Activated CD8-positive, alpha-beta memory T cell treated with anti-CD3 and anti-CD28 coated beads, Interleukin-2, amount 10 ng/mL, durations not matched to agents 7 days and 5 days (primary cell): ENCODE results near the gene INHA. TPM values are rescaled to one million over a fixed set of nuclear protein-coding genes. Genes with fewer than 3 reads are reported as not detected.
A peak's percentile ranks its signal among the peaks of the same experiment; 100 is the strongest.

Experiments used
- ATAC-seq: fragments of 150-1000 bp; cut with Tn5 transposase; one replicate; pipeline ENCODE4 v1.10.0; 2021; ENCODE audit warnings: moderate library complexity
- CTCF ChIA-PET: fragments of 350-600 bp; sonication (Branson Sonifier 250); formaldehyde crosslinking; loops from one replicate; lab custom pipeline; 2021; ENCODE audit warnings: antibody characterized with exemption; lab: Charles Lee
- DNase-seq: peaks from one replicate; pipeline ENCODE4 v3.0.0-alpha.2; 2020
- H3K27ac Mint-ChIP-seq: one replicate; pipeline ENCODE4 v1.8.0; 2021; ENCODE audit warnings: mild to moderate bottlenecking, mixed read lengths
- H3K27me3 Mint-ChIP-seq: one replicate; pipeline ENCODE4 v1.8.0; 2021; ENCODE audit warnings: mixed read lengths
- H3K36me3 Mint-ChIP-seq: one replicate; pipeline ENCODE4 v1.8.0; 2021; ENCODE audit warnings: mild to moderate bottlenecking, mixed read lengths
- H3K4me1 Mint-ChIP-seq: one replicate; pipeline ENCODE4 v1.8.0; 2021; ENCODE audit warnings: mixed read lengths
- H3K4me3 Mint-ChIP-seq: one replicate; pipeline ENCODE4 v1.8.0; 2021; ENCODE audit warnings: mild to moderate bottlenecking, moderate library complexity, mixed read lengths
- H3K9me3 Mint-ChIP-seq: one replicate; pipeline ENCODE4 v1.8.0; 2022; ENCODE audit warnings: low read depth, mixed read lengths
- total RNA-seq, 2 experiments: library from RNA; stranded (reverse); gene quantifications; one replicate each; pipeline ENCODE4 v1.2.3, GENCODE V29; 2021

INHA gene
- total RNA-seq, 2 experiments from 2014 or later, result not detected

DNA sequence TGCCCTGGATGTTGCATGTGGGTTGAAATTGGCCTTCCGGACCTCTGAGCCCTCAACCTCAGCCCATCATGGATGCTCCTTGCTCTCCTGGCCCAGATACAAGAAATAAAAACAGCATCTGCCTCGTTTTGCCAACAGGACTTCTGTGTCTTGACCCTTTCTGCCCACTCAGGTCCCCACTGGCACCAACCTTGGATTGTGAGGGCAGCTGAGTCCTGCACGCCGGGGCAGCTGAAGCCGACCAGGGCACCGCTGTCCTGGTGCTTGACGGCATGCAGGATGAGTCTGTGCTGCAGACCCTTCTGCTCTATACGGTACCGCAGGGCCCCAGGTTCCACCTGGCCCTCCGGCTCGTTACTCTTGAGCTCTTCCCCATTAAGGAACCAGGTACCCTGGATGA, 5.5 kb upstream of the INHA start:
- ATAC-seq, result no peak
- Mint-ChIP-seq H3K27me3 (peaks cover 21% of the 10 kb centered on the region), H3K4me3 (no peak overlapping the region), H3K27ac (no peak overlapping the region), H3K36me3 (no peaks in the 10 kb centered on the region), H3K4me1 (no peaks in the 10 kb centered on the region), H3K9me3 (no peaks in the 10 kb centered on the region)
- no peak for DNase-seq
- CTCF ChIA-PET, result no interaction called here

DNA sequence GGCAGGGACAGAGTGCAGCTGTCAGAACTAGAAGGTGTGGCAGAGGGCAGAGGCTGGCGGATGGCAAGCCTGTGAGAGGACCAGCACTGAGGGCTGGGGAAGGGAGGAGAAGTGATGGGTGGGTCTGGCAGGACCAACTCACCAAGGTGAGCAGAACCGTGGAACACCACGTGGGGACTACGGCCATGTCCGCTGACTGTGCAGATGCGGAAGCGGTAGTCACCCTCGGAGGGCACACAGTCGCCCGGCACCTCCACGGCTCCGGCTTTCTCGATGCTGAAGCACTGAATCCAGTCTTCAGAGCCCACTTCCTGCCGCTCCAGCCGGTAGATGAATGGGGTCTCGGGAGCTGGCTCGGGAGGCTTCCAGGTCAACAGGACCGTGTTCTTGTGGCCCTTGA, 5.0 kb upstream of the INHA start:
- DNase-seq (no peak), ATAC-seq (no peak)
- CTCF ChIA-PET, result no interaction called here
- Mint-ChIP-seq H3K9me3 (no peaks in the 10 kb centered on the region), H3K4me3 (no peak overlapping the region), H3K4me1 (no peaks in the 10 kb centered on the region), H3K36me3 (no peaks in the 10 kb centered on the region), H3K27me3 (peaks cover 26% of the 10 kb centered on the region), H3K27ac (no peak overlapping the region)

DNA sequence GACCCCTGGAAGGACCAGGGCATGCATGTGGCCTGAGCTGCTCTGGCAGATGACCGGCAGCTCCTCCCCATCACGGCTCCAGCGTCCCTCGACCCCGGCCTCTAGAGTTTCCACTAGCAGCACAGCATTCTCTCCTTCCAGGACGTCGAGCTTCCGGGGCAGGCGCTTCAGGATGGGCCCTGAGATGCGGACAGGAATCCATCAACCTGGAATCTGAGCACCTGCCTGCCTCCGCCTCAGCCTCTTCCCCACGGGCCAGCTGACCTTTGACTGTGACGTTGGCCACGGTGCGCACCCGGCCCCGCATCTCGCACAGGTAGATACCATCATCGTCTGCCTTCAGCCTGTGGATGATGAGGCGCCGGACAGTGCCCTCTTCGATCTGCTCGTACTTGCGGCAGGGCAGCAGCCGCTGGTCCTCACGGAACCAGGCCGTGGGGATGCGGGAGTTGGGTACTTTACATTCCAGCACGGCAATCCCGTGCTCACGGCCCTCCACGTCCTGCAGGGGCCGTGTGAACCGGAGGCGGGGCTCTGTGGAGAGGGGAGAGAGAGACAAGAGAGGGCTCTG, 4.2 kb upstream of the INHA start:
- ATAC-seq, result no peak
- no peak overlapping the region for H3K27ac Mint-ChIP-seq
- H3K9me3 Mint-ChIP-seq, result no peaks in the 10 kb centered on the region
- no peak overlapping the region for H3K4me3 Mint-ChIP-seq
- H3K36me3 Mint-ChIP-seq, result no peaks in the 10 kb centered on the region
- no peaks in the 10 kb centered on the region for H3K4me1 Mint-ChIP-seq
- DNase-seq, result no peak
- CTCF ChIA-PET, result no interaction called here
- H3K27me3 Mint-ChIP-seq, result peaks cover 33% of the 10 kb centered on the region

DNA sequence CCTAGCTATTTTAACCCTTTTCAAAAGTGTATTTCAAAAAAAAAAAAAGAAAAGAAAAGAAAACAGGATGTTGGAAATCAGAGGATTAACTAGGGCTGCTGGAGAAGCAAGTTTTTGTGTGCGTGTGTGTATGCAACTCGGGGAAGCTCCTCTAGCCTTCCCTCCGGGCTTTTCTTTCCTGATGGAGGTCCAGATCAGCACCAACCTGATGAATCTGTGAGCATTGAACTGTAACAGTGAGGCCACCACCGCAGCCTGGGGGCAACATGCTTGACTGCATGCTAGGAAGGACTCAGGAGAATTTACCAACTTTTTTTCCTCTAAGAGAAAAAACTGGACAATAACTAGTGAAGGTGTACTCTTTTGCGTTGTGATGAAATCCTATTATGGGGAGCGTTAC, 3.1 kb upstream of the INHA start:
- ATAC-seq (no peak), DNase-seq (no peak)
- H3K27ac Mint-ChIP-seq, result no peak overlapping the region
- H3K9me3 Mint-ChIP-seq, result no peaks in the 10 kb centered on the region
- no peaks in the 10 kb centered on the region for H3K36me3 Mint-ChIP-seq
- no peaks in the 10 kb centered on the region for H3K4me1 Mint-ChIP-seq
- peaks cover 35% of the 10 kb centered on the region for H3K27me3 Mint-ChIP-seq
- no peak overlapping the region for H3K4me3 Mint-ChIP-seq
- CTCF ChIA-PET, result interaction anchor here (0.8 kb wide), 1 partner anchor 9 kb away, joined by 3 read pairs; no protein-coding TSS in a partner anchor

DNA sequence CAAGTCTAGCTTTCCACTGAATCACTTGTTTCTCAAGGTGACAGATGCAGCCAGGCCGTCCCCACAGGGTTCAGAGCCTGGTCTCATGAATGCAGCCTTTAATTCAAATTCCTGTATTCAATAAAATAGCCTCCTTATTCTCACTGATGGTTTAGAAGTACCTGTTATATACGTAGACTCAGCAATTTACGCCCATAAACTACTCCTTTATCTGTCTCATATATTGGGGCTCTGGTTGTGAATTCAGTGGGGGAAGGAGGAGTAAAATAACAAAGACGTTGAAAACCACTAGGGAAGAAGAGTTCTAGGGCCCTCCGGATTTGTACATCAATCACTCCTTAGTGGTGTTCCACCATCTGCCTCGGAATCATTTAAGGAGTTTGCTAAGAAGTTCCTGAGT, 2.5 kb upstream of the INHA start:
- Mint-ChIP-seq H3K27ac (no peak overlapping the region), H3K36me3 (no peaks in the 10 kb centered on the region), H3K4me1 (no peaks in the 10 kb centered on the region), H3K27me3 (peaks cover 33% of the 10 kb centered on the region), H3K9me3 (no peaks in the 10 kb centered on the region), H3K4me3 (no peak overlapping the region)
- CTCF ChIA-PET, result no interaction called here
- ATAC-seq, result no peak
- DNase-seq, result no peak

DNA sequence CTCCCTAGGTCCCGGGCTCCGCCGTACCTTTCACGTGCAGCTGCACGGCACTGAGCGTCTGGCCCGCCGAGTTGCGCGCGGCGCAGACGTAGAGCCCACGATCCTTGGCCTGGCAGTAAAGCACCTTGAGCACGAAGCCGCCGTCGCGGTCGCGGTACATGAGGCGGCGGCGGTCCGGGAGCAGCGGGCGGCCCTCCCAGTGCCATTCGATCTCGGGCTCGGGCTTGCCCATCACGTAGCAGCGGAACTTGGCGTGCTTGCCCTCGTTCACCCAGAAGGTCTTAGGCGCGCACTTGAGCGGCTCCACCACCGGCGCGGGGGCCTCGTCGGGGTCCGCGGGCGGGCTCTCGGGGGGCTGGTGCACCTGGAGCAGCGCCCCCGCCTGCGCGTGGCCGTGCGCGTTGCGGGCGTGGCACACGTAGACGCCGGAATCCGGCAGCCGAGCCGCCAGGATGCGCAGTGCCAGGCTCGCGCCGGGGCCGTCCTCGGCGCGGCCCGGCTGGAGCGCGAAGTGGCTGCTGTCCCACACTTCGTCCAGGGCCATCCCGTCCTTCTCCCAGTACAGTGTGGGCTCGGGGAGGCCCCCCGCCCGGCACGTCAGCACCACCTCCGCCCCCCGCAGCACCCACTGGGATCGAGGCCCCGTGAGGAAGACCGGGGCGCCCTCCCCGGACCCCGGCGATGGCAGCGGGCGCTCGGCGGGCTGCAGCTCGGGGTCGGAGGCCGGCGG, 1.8 kb upstream of the INHA start:
- H3K27ac Mint-ChIP-seq, result no peak overlapping the region
- H3K36me3 Mint-ChIP-seq, result no peaks in the 10 kb centered on the region
- H3K27me3 Mint-ChIP-seq, result peaks cover 33% of the 10 kb centered on the region
- peak; percentile 32 for ATAC-seq
- no peaks in the 10 kb centered on the region for H3K9me3 Mint-ChIP-seq
- no peaks in the 10 kb centered on the region for H3K4me1 Mint-ChIP-seq
- DNase-seq, result no peak
- no peak overlapping the region for H3K4me3 Mint-ChIP-seq
- CTCF ChIA-PET, result interaction anchor here (0.9 to 1.7 kb wide), 2 partner anchors 10 to 111 kb away, joined by 3 to 6 read pairs; no protein-coding TSS in a partner anchor

DNA sequence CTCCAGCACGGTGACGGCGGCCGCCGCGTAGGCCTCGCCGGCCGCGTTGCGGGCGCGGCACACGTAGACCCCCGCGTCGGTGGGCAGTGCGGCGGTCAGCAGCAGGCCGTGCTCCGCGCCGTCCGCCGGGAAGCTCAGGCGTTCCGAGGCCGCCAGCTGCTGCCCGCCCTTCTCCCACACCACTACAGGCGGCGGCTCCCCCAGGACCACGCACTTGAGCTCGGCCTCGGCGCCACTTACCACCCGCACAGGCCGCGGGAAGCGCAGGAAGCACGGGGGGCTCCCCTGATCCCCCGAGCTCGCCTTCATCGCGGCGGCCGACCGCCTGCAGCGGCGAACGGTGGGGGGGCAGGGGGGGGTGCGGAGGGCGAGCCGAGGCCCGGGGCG, 1.2 kb upstream of the INHA start:
- Mint-ChIP-seq H3K4me3 (no peak overlapping the region), H3K4me1 (no peaks in the 10 kb centered on the region), H3K27ac (no peak overlapping the region), H3K9me3 (no peaks in the 10 kb centered on the region), H3K27me3 (peaks cover 33% of the 10 kb centered on the region), H3K36me3 (no peaks in the 10 kb centered on the region)
- CTCF ChIA-PET, result interaction anchor here (0.9 to 1.7 kb wide), 2 partner anchors 11 to 112 kb away, joined by 3 to 6 read pairs; no protein-coding TSS in a partner anchor
- DNase-seq (no peak), ATAC-seq (no peak)

DNA sequence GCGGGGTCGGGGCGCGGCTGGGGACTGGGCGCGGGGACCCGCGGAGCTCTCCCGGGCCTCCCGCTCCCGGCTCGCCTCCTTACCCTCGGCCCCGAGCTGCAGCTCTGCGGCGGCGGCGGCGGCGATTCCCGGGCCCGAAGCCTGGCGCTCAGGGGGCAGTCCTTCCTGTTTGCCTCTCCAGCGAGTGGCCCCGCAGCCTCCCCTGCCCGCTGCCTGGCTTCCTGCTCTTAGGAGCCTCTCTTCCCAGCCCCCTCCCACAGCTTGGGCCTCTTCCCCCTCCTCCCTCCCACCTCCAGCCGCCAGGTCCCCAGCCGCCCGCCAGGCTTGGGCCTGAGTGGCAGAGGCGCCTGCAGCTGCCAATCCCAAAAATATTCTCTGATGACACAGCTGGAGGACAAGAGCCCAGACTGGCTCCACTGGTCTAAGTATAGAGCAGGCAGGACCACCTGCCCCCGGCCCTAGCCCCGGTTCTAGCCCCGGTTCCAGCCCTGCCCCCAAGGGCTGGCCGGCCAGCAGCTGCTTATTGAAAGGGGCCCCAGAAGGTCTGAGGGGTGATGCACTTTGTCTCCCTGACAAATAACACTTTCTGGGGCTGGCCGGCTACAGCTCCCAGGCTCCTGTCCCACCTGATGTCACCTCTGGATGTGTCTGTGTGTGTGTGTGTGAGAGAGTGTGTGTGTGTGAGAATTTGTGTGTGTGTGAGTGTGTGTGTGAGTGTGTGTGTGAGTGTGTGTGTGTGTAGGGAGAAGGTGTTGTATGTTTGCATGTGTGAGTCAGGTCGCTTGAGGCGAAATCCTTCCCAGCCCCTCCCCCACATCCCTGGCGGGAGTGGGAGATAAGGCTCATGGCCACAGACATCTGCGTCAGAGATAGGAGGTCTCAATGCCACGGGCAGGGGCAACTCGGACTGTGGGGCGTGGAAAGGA, 536 bp upstream of the INHA start, which contains the start of gene OBSL1:
OBSL1 (minus strand) TSS at position 229 of the 926 bp plus-strand sequence. CDS start 307 bp downstream, outside the sequence.
- H3K9me3 Mint-ChIP-seq, result no peaks in the 10 kb centered on the region
- CTCF ChIA-PET, result interaction anchor here (0.9 to 1.7 kb wide), 2 partner anchors 12 to 112 kb away, joined by 3 to 6 read pairs; no protein-coding TSS in a partner anchor
- H3K4me3 Mint-ChIP-seq, result no peak within 1 kb of the TSS
- H3K27me3 Mint-ChIP-seq, result peaks cover 33% of the 10 kb centered on the region
- H3K4me1 Mint-ChIP-seq, result no peaks in the 10 kb centered on the region
- ATAC-seq, result no peak
- no peak for DNase-seq
- H3K36me3 Mint-ChIP-seq, result no peaks in the 10 kb centered on the region
- no peak within 1 kb of the TSS for H3K27ac Mint-ChIP-seq

DNA sequence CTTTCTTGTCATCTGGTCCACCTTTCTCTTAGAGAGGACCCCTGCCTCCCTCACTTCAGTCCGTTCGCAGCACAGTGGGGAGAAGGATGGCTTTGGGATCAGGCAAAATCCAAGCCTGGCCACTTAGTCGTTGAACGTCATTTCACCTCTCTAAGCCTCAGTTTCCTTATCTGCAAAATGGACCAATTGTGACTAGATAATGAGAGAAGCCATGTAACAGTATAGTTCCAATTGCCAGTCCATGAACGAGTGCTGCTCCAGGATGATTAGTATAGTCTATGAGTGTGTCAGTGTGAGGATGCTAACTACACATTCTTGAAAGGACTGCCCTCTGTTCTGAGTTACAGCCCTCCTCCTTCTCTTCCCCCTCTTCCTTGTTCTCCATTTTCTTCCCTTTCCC, 1.1 kb downstream of the INHA start:
- CTCF ChIA-PET, result no interaction called here
- Mint-ChIP-seq H3K4me3 (no peak overlapping the region), H3K27me3 (peaks cover 40% of the 10 kb centered on the region), H3K36me3 (no peaks in the 10 kb centered on the region), H3K9me3 (no peaks in the 10 kb centered on the region), H3K27ac (no peak overlapping the region), H3K4me1 (no peaks in the 10 kb centered on the region)
- ATAC-seq, result no peak
- no peak for DNase-seq

DNA sequence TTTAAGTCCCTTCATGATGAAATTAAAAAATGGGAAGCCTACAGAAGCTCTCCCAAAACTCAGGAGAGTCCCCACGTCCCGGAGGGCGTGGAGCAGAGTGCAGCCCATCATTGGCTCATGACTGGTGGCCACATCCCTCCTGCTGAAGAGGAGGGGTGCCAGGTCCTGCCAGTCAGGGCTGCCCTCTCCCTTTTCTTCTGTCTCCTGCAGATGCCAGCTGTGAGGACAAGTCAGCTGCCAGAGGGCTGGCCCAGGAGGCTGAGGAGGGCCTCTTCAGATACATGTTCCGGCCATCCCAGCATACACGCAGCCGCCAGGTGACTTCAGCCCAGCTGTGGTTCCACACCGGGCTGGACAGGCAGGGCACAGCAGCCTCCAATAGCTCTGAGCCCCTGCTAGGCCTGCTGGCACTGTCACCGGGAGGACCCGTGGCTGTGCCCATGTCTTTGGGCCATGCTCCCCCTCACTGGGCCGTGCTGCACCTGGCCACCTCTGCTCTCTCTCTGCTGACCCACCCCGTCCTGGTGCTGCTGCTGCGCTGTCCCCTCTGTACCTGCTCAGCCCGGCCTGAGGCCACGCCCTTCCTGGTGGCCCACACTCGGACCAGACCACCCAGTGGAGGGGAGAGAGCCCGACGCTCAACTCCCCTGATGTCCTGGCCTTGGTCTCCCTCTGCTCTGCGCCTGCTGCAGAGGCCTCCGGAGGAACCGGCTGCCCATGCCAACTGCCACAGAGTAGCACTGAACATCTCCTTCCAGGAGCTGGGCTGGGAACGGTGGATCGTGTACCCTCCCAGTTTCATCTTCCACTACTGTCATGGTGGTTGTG, 2.6 kb downstream of the INHA start:
- Mint-ChIP-seq H3K4me1 (no peaks in the 10 kb centered on the region), H3K27ac (no peak overlapping the region), H3K4me3 (no peak overlapping the region), H3K27me3 (peaks cover 34% of the 10 kb centered on the region), H3K9me3 (no peaks in the 10 kb centered on the region), H3K36me3 (no peaks in the 10 kb centered on the region)
- ATAC-seq, result no peak
- CTCF ChIA-PET, result interaction anchor here (1.4 kb wide), 1 partner anchor 33 kb away, joined by 3 read pairs; no protein-coding TSS in a partner anchor
- DNase-seq, result no peak

DNA sequence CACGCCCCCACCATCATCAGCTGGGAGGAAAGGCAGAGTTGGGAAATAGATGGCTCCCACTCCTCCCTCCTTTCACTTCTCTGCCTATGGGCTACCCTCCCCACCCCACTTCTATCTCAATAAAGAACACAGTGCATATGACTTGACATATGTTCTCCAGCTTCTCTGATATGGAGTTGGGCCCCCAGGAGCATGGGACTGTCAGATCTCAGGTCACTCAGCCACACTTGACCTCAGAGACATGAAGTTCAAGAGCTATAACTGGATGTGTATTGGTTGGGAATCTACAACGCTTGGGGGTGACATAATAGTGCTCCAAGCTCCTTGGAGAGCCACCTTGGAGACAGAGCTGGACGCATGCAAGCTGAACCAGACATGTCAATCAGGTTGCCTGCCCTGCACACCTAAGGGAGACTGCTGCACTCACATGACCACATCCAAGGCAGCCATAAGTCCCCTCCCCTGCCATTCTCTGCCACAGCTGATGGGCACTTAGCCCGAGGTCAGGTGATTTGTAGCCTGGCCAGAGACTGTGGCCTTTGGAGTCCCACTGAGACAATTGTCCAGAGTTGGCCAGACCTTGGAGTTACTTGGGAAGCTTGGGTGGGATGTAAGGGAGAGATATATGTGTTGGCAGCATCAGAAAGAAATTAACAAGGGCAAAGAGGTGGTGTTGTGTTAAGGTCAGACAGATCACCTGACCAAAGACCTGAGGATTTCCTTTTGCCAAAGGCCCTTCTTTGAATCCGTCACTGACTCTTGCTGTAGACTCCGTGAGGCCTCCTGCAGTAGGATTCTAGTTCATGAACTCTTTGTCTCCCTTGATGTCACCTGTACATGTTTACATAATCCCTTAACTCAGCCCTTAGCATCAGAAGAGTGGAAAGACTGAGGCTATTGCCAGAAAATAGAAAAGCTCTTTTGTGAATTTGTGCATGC, 3.7 kb downstream of the INHA start:
- H3K27ac Mint-ChIP-seq, result no peak overlapping the region
- no peak for DNase-seq
- peaks cover 28% of the 10 kb centered on the region for H3K27me3 Mint-ChIP-seq
- H3K36me3 Mint-ChIP-seq, result no peaks in the 10 kb centered on the region
- H3K4me1 Mint-ChIP-seq, result no peaks in the 10 kb centered on the region
- no peaks in the 10 kb centered on the region for H3K9me3 Mint-ChIP-seq
- CTCF ChIA-PET, result interaction anchor here (1.4 kb wide), 1 partner anchor 35 kb away, joined by 3 read pairs; no protein-coding TSS in a partner anchor
- ATAC-seq, result no peak
- H3K4me3 Mint-ChIP-seq, result no peak overlapping the region
